DOHH2 (cell line): ENCODE results near the gene ZBTB8A.

Experiments used
- H3F3A ChIP-seq: fragments of 200-600 bp; sonication (generic), shearing (Covaris generic); 2 replicates; pipeline ENCODE4 v1.6.0; 2016; ENCODE audit warnings: antibody characterized with exemption, mild to moderate bottlenecking; ENCODE audit not compliant: control insufficient read depth, insufficient read depth
- H3K27ac ChIP-seq: fragments of 200-600 bp; sonication (generic); 2 replicates; pipeline ENCODE4 v1.5.1; 2014; ENCODE audit warnings: low read depth, mild to moderate bottlenecking, low read length, moderate library complexity
- H3K27me3 ChIP-seq: fragments of 200-600 bp; sonication (generic); 2 replicates; pipeline ENCODE4 v1.6.1; 2014; ENCODE audit warnings: mild to moderate bottlenecking, low read length, mixed read lengths; ENCODE audit not compliant: control insufficient read depth
- H3K36me3 ChIP-seq: fragments of 200-600 bp; sonication (generic); 2 replicates; pipeline ENCODE4 v1.6.1; 2014; ENCODE audit warnings: mild to moderate bottlenecking, low read length, moderate library complexity, mixed read lengths; ENCODE audit not compliant: control insufficient read depth
- H3K4me1 ChIP-seq: fragments of 200-600 bp; sonication (generic); 2 replicates; pipeline ENCODE4 v1.6.1; 2014; ENCODE audit warnings: mild to moderate bottlenecking, low read length, mixed read lengths; ENCODE audit not compliant: control insufficient read depth
- H3K4me2 ChIP-seq: fragments of 200-600 bp; sonication (generic); 2 replicates; pipeline ENCODE4 v1.6.0; 2014; ENCODE audit warnings: mild to moderate bottlenecking, low read length, moderate library complexity
- H3K4me3 ChIP-seq: fragments of 200-600 bp; sonication (generic); 2 replicates; pipeline ENCODE4 v1.5.1; 2014; ENCODE audit warnings: mild to moderate bottlenecking, low read length, mixed read lengths
- H3K79me2 ChIP-seq: fragments of 200-600 bp; sonication (generic); 2 replicates; pipeline ENCODE4 v1.6.1; 2014; ENCODE audit warnings: mild to moderate bottlenecking, low read length, mixed read lengths; ENCODE audit not compliant: control insufficient read depth
- H3K9me2 ChIP-seq: fragments of 200-600 bp; sonication (generic); replicated peaks from 2 replicates; pipeline ENCODE4 v1.6.1; 2014; ENCODE audit warnings: mild to moderate bottlenecking, low read length, mixed read lengths; ENCODE audit not compliant: control insufficient read depth
- H3K9me3 ChIP-seq: fragments of 200-600 bp; sonication (generic); 2 replicates; pipeline ENCODE4 v1.6.1; 2014; ENCODE audit warnings: antibody characterized with exemption, low read length, mixed read lengths; ENCODE audit not compliant: control insufficient read depth, insufficient read depth
- H4K20me1 ChIP-seq: fragments of 200-600 bp; sonication (generic); 2 replicates; pipeline ENCODE4 v1.6.0; 2014; ENCODE audit warnings: low read depth, mild to moderate bottlenecking, antibody characterized with exemption, low read length, moderate library complexity; ENCODE audit not compliant: control insufficient read depth, insufficient read depth
- CTCF ChIP-seq: fragments of 200-600 bp; sonication (generic); IDR thresholded peaks from one replicate; pipeline ENCODE4 v1.5.1; 2014; ENCODE audit warnings: antibody characterized with exemption, mild to moderate bottlenecking, low read depth, low read length; ENCODE audit not compliant: poor library complexity, severe bottlenecking
- EZH2phosphoT487 ChIP-seq: fragments of 200-600 bp; sonication (generic); IDR thresholded peaks from 2 replicates; pipeline ENCODE4 v1.6.1; 2017; ENCODE audit warnings: borderline replicate concordance, mild to moderate bottlenecking, antibody characterized with exemption, low read length, moderate library complexity, mixed read lengths

Gene ZBTB8A

GRCh38 chr1:32516402-32516801 is 22.8 kb upstream of the ZBTB8A start:
- no peaks in the 10 kb centered on the region for H4K20me1 ChIP-seq
- H3K27ac ChIP-seq, result no peak overlapping the region
- H3K4me1 ChIP-seq, result peaks cover 12% of the 10 kb centered on the region
- H3K36me3 ChIP-seq, result no peaks in the 10 kb centered on the region
- no peaks in the 10 kb centered on the region for H3K27me3 ChIP-seq
- H3F3A ChIP-seq, result no peaks in the 10 kb centered on the region
- H3K4me3 ChIP-seq, result no peak overlapping the region
- H3K9me3 ChIP-seq, result no peaks in the 10 kb centered on the region
- no peaks in the 10 kb centered on the region for H3K79me2 ChIP-seq
- no peak overlapping the region for H3K4me2 ChIP-seq
- no peaks in the 10 kb centered on the region for H3K9me2 ChIP-seq
- TF ChIP-seq EZH2phosphoT487 (no peak), CTCF (no peak)

- Histone ChIP-seq H3K36me3 (no peaks in the 10 kb centered on the region), H3K9me3 (no peaks in the 10 kb centered on the region), H3K79me2 (no peaks in the 10 kb centered on the region), H3F3A (no peaks in the 10 kb centered on the region), H3K4me2 (no peak overlapping the region), H3K4me3 (no peak overlapping the region), H3K9me2 (no peaks in the 10 kb centered on the region), H4K20me1 (no peaks in the 10 kb centered on the region), H3K27me3 (no peaks in the 10 kb centered on the region), H3K27ac (no peak overlapping the region), H3K4me1 (peaks cover 12% of the 10 kb centered on the region)
- TF ChIP-seq CTCF (no peak), EZH2phosphoT487 (no peak)
Measured at GRCh38 chr1:32518976-32519375, 20.3 kb upstream of the ZBTB8A start.

GRCh38 chr1:32521165-32521564 is 18.1 kb upstream of the ZBTB8A start:
- Histone ChIP-seq H3K4me3 (peak overlapping the region; percentile 56), H3K9me2 (no peaks in the 10 kb centered on the region)

More at GRCh38 chr1:32521165-32521564, 18.1 kb upstream of the ZBTB8A start:
- H3K9me3 ChIP-seq, result no peaks in the 10 kb centered on the region
- H3K79me2 ChIP-seq, result no peaks in the 10 kb centered on the region
- no peaks in the 10 kb centered on the region for H3K36me3 ChIP-seq
- no peaks in the 10 kb centered on the region for H3F3A ChIP-seq
- no peaks in the 10 kb centered on the region for H3K27me3 ChIP-seq
- no peaks in the 10 kb centered on the region for H4K20me1 ChIP-seq
- H3K4me2 ChIP-seq, result peak overlapping the region; percentile 56
- peak; percentile 38 for TF ChIP-seq CTCF
- no peak for TF ChIP-seq EZH2phosphoT487
- no peak overlapping the region for H3K27ac ChIP-seq
- peaks cover 12% of the 10 kb centered on the region for H3K4me1 ChIP-seq
